Measurements from ENCODE around the gene REST. TPM values are rescaled to one million over a fixed set of nuclear protein-coding genes. Genes with fewer than 3 reads are reported as not detected.

Gene REST
- total and polyA plus RNA-seq, 2 of the 8 experiments (the other 6 are each of a cell fraction or from before 2014, with no cell fraction given): 10.2 to 66.3 TPM

- no peak for TF ChIP-seq BCL11A (IDR thresholded peaks at IDR 0.05; ENCODE audit: low read depth in 2 of 2, low read length in 2 of 2)
- no peak; the same call in 1 of the 2 replicates for TF ChIP-seq EGR1 (IDR thresholded peaks at IDR 0.05; ENCODE audit: borderline replicate concordance, low read depth, low read length)
- TF ChIP-seq TCF12 (IDR thresholded peaks at IDR 0.05; ENCODE audit: low read depth, low read length): 0 out of 2 replicates have a peak, but pooled peaks have one; percentile 46
- TF ChIP-seq HDAC6 (IDR thresholded peaks at IDR 0.05; ENCODE audit: low read depth, low read length): no peak
- peak; percentile 71 for TF ChIP-seq TEAD4 (IDR thresholded peaks at IDR 0.05; ENCODE audit: low read depth, low read length)
- TF ChIP-seq ATF3 (IDR thresholded peaks at IDR 0.05; ENCODE audit: insufficient read depth, low read depth, low read length): no peak
- peak; percentile 75 for TF ChIP-seq SP4 (IDR thresholded peaks at IDR 0.05; ENCODE audit: low read length)
- TF ChIP-seq CHD1 (IDR thresholded peaks at IDR 0.05; ENCODE audit: low read depth, low read length): no peak
- peak; percentile 79 for TF ChIP-seq SP1 (IDR thresholded peaks at IDR 0.05; ENCODE audit: low read depth, low read length)
- TF ChIP-seq GTF2F1 (IDR thresholded peaks at IDR 0.05; ENCODE audit: borderline replicate concordance, low read depth, low read length): no peak
- no peak for TF ChIP-seq MAFK (IDR thresholded peaks at IDR 0.05; ENCODE audit: low read depth, low read length)
- no peak for TF ChIP-seq EZH2 (IDR thresholded peaks at IDR 0.05; ENCODE audit: low read depth, low read length, severe bottlenecking)
- TF ChIP-seq CEBPB (IDR thresholded peaks at IDR 0.05; ENCODE audit: low read depth, low read length): no peak
- peak in 1 of 2 experiments; percentile 80; a peak in 1 of 3 replicates for TF ChIP-seq EP300 (IDR thresholded peaks at IDR 0.05; ENCODE audit: borderline replicate concordance in 1 of 2, low read depth in 2 of 2, low read length in 2 of 2)
- TF ChIP-seq RAD21 (IDR thresholded peaks at IDR 0.05 in 1 of 2, conservative IDR thresholded peaks at IDR 0.05 in 1 of 2; ENCODE audit: low read depth in 2 of 2, low read length in 2 of 2): no peak
- TF ChIP-seq ASH2L (IDR thresholded peaks at IDR 0.05; ENCODE audit: low read length): no peak
- no peak for TF ChIP-seq SUZ12 (IDR thresholded peaks at IDR 0.05; ENCODE audit: low read length)
- TF ChIP-seq NANOG (IDR thresholded peaks at IDR 0.05; ENCODE audit: insufficient read depth, low read depth, low read length, poor library complexity, severe bottlenecking): peak; percentile 99
- no peak for TF ChIP-seq RNF2 (IDR thresholded peaks at IDR 0.05; ENCODE audit: borderline replicate concordance, low read depth, low read length, missing control alignments, poor library complexity, severe bottlenecking)
- TF ChIP-seq SIN3A (conservative IDR thresholded peaks at IDR 0.05 in 1 of 2, IDR thresholded peaks at IDR 0.05 in 1 of 2; ENCODE audit: low read depth in 1 of 2, low read length in 2 of 2): peak; percentile 45 to 88; a peak in 2 of 4 replicates
- TF ChIP-seq ATF2 (IDR thresholded peaks at IDR 0.05; ENCODE audit: low read length): no peak
Measured at GRCh38 chr4:56907489-56908205, at the start of gene REST (continued).

Data from H1 (cell line).